OCI-LY7 (cell line): ENCODE results near the gene DISP2.

Experiments used
- EZH2phosphoT487 ChIP-seq: fragments of 200-600 bp; sonication (generic); IDR thresholded peaks from 2 replicates; pipeline ENCODE4 v1.6.1; 2018; ENCODE audit warnings: low read depth, borderline replicate concordance, mild to moderate bottlenecking, mixed run types, antibody characterized with exemption, low read length, moderate library complexity, mixed read lengths
- TF ChIP-seq, protein P1 (sequence below): fragments of 200-600 bp; sonication (generic); conservative IDR thresholded peaks from 2 replicates; pipeline ENCODE4 v1.5.1; 2014; ENCODE audit warnings: mild to moderate bottlenecking, antibody characterized with exemption, low read length, moderate library complexity, mixed read lengths

DNA sequence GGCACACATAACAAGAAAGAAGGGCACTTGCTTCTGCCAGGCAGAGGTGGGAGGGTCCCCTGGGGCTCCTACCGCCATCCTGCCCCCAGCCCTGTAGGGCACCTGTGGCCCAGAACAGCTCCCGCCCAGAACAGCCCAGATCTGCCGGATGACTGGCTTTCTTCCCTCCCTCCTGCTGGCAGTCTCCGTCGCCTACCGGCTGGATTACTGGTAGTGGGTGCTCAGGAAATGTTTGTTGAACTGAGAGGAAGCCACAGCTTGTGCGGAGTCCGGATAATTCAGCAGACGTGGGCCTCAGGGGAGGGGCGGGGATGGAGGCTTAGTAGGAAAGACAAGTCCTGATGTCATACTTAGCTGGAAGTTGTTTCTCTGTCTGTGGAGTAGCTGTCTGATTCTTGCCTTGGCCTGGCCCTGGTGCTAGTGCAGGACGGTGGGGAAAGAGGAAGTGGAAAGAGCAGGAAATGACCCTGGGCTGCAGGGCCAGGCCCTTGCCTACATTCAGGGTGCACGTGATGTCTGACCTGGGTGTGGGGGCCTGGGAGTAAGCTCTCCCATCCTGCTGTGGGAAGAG, 24.0 kb upstream of the DISP2 start:
- TF ChIP-seq, protein P1, sequence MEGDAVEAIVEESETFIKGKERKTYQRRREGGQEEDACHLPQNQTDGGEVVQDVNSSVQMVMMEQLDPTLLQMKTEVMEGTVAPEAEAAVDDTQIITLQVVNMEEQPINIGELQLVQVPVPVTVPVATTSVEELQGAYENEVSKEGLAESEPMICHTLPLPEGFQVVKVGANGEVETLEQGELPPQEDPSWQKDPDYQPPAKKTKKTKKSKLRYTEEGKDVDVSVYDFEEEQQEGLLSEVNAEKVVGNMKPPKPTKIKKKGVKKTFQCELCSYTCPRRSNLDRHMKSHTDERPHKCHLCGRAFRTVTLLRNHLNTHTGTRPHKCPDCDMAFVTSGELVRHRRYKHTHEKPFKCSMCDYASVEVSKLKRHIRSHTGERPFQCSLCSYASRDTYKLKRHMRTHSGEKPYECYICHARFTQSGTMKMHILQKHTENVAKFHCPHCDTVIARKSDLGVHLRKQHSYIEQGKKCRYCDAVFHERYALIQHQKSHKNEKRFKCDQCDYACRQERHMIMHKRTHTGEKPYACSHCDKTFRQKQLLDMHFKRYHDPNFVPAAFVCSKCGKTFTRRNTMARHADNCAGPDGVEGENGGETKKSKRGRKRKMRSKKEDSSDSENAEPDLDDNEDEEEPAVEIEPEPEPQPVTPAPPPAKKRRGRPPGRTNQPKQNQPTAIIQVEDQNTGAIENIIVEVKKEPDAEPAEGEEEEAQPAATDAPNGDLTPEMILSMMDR, result no peak
- no peak for TF ChIP-seq EZH2phosphoT487
